Left lung (tissue), 10 donors: ENCODE data around the gene SPTBN5. TPM values are rescaled to one million over a fixed set of nuclear protein-coding genes. Genes with fewer than 3 reads are reported as not detected.

ENCODE experiments used
- ATAC-seq: fragments of 200-7000 bp; cut with Tn5 transposase; one replicate; pipeline ENCODE4 v1.9.1; 2020; ENCODE audit warnings: moderate library complexity
- DNase-seq, 4 donors: peaks; one replicate each; pipeline ENCODE4 v3.0.0-alpha.2; 2013 to 2020
- H3K27ac ChIP-seq, 2 donors: fragments of 200-600 bp; sonication (generic) in 1 of 2; one replicate each; pipeline versions ENCODE4 v1.5.0 to v1.8.0; 2020 to 2021
- H3K27me3 ChIP-seq, 2 donors: fragments of 200-600 bp; sonication (generic) in 1 of 2; one replicate each; pipeline versions ENCODE4 v1.5.0 to v1.8.0; 2020 to 2021
- H3K36me3 ChIP-seq, 2 donors: fragments of 200-600 bp; sonication (generic) in 1 of 2; one replicate each; pipeline versions ENCODE4 v1.5.0 to v1.8.0; 2020 to 2021
- H3K4me1 ChIP-seq, 2 donors: fragments of 200-600 bp; one replicate each; pipeline ENCODE4 v1.8.0; 2021
- H3K4me3 ChIP-seq, 2 donors: fragments of 200-600 bp; sonication (generic) in 1 of 2; one replicate each; pipeline versions ENCODE4 v1.5.0 to v1.8.0; 2020 to 2021; ENCODE audit warnings: mild to moderate bottlenecking in 1 of 2
- H3K9me3 ChIP-seq, 2 donors: fragments of 200-600 bp; sonication (generic) in 1 of 2; one replicate each; pipeline versions ENCODE4 v1.5.0 to v1.8.0; 2020 to 2021
- intact Hi-C, 2 donors: fragments of 100-400 bp; cut with DNase I; formaldehyde crosslinking; loops; one replicate each; pipeline versions ENCODE4 v1.11.2 to v1.14.2; 2022
- polyA plus RNA-seq, 6 donors: library from polyadenylated mRNA; unstranded; fragments of 120-200 nt; gene quantifications; one replicate each; pipeline ENCODE4 v1.2.1, GENCODE V29; 2013; ENCODE audit not compliant: insufficient read length in 6 of 6
- total RNA-seq, 2 donors: library from RNA; stranded (reverse); fragmentation: NEBNext Ultra II Directional; extraction: Animal tissue kit (Norgen Biotek cat#: 25700); gene quantifications; one replicate each; pipeline ENCODE4 v1.2.1, GENCODE V29; 2021
- TF ChIP-seq, protein P1 (sequence below), 2 donors: fragments of 200-600 bp; sonication (generic) in 1 of 2; IDR thresholded peaks; one replicate each; pipeline versions ENCODE4 v1.5.0 to v1.8.0; 2021; ENCODE audit warnings: antibody characterized with exemption in 2 of 2
- donor health status: DM: no; HTN: yes; CAD: no.
- donor health status: DM: no; HTN: no; CAD: no.

The SPTBN5 gene
- total and polyA plus RNA-seq, 8 donors = 0.67 to 4.8 (median 1.3) TPM

- H3K9me3 ChIP-seq = no peaks in the 10 kb centered on the region
- H3K4me1 ChIP-seq = peaks cover 9 to 19% of the 10 kb centered on the region in 2 donors
- no peak overlapping the region for H3K4me3 ChIP-seq
- peaks cover 0 to 11% of the 10 kb centered on the region in 2 donors for H3K36me3 ChIP-seq
- H3K27me3 ChIP-seq = peaks cover 0 to 20% of the 10 kb centered on the region in 2 donors
- no peak for ATAC-seq
- H3K27ac ChIP-seq = no peak overlapping the region
- DNase-seq = no peak
- TF ChIP-seq, protein P1, sequence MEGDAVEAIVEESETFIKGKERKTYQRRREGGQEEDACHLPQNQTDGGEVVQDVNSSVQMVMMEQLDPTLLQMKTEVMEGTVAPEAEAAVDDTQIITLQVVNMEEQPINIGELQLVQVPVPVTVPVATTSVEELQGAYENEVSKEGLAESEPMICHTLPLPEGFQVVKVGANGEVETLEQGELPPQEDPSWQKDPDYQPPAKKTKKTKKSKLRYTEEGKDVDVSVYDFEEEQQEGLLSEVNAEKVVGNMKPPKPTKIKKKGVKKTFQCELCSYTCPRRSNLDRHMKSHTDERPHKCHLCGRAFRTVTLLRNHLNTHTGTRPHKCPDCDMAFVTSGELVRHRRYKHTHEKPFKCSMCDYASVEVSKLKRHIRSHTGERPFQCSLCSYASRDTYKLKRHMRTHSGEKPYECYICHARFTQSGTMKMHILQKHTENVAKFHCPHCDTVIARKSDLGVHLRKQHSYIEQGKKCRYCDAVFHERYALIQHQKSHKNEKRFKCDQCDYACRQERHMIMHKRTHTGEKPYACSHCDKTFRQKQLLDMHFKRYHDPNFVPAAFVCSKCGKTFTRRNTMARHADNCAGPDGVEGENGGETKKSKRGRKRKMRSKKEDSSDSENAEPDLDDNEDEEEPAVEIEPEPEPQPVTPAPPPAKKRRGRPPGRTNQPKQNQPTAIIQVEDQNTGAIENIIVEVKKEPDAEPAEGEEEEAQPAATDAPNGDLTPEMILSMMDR (IDR thresholded peaks at IDR 0.05) = no peak
- intact Hi-C loops = no loop called here
Observed at GRCh38 chr15:41884458-41884857, 9.4 kb downstream of the SPTBN5 start.

DNA sequence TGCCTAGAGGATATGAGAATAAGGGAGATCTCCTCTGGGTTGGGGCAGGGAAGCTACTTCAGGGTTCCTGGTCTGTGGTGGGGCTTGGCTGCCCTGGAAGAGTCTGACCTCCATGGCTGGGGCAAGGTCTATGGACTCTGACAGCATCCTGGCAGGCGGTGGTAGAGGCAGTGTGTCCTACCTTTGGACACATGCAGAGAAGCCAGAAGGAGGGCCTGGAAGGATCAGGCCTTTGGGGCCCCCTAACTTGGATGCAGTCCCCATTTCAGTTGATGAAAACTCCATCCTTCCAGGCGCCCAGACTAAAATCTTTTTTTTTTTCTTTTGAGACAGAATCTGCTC lies 10.4 kb downstream of the SPTBN5 start:
- Histone ChIP-seq H3K27me3 (peaks cover 0 to 20% of the 10 kb centered on the region in 2 donors), H3K4me3 (no peak overlapping the region), H3K27ac (no peak overlapping the region), H3K9me3 (no peaks in the 10 kb centered on the region), H3K36me3 (peaks cover 0 to 11% of the 10 kb centered on the region in 2 donors), H3K4me1 (peaks cover 9 to 15% of the 10 kb centered on the region in 2 donors)
- DNase-seq (no peak), ATAC-seq (no peak)
- TF ChIP-seq, protein P1 (IDR thresholded peaks at IDR 0.05) = no peak
- intact Hi-C loops = no loop called here

- peak in 1 of 4 donors; percentile 60 for DNase-seq
- Histone ChIP-seq H3K27me3 (peaks cover 0 to 20% of the 10 kb centered on the region in 2 donors), H3K9me3 (no peaks in the 10 kb centered on the region), H3K36me3 (peaks cover 0 to 11% of the 10 kb centered on the region in 2 donors), H3K4me1 (peaks cover 9 to 15% of the 10 kb centered on the region in 2 donors), H3K27ac (no peak overlapping the region), H3K4me3 (peak overlapping the region in 1 of 2 donors; percentile 13)
- peak; percentile 19 for ATAC-seq
- intact Hi-C loops = no loop called here
- TF ChIP-seq, protein P1 (IDR thresholded peaks at IDR 0.05) = no peak
Observed at GRCh38 chr15:41882689-41883483, 11.0 kb downstream of the SPTBN5 start.

DNA sequence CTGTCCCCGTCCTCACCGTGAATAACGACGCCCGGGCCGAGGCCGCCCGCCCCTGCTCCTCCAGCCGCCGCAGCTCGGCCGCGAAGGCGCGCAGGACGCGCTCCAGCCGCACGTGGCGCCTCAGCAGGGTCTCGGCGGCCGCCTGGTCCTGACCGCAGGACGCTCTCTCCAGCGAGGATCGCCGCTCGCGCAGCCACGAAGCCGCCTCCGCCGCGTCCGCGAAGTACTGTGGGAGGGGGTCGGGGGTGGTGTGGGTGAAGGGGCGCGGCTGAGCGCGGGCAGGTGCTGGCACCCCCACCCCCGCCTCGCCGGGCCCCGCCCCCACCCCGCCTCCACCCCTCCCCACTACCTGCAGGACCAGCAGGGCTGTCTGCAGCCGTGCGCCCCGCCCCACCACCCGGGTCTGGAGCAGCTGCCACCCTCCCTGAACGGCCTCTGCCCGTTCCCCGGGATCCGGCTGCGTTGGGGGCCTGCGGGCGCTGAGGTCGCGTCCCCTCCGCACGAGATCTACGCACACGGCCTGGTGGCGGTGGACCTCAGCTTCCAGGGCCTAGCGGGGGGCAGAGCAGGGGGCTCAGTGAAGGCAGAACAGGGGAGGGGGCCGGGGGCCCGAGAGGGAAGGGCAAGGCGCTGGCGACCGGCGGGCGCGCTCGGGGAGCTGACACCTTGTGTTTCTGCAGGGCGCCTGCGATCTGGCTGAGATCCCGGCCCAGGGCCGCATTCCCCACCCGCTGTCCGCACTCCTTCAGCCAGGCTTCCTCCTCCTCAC lies 11.7 kb downstream of the SPTBN5 start:
- peaks cover 0 to 11% of the 10 kb centered on the region in 2 donors for H3K36me3 ChIP-seq
- no peak overlapping the region for H3K27ac ChIP-seq
- H3K4me1 ChIP-seq = peaks cover 9 to 15% of the 10 kb centered on the region in 2 donors
- TF ChIP-seq, protein P1 (IDR thresholded peaks at IDR 0.05) = no peak
- DNase-seq (peak in 2 of 4 donors; percentile 39 to 82), ATAC-seq (peak; percentile 73)
- intact Hi-C loops = no loop called here
- H3K9me3 ChIP-seq = no peaks in the 10 kb centered on the region
- peak overlapping the region in 1 of 2 donors; percentile 13 for H3K4me3 ChIP-seq
- peaks cover 0 to 20% of the 10 kb centered on the region in 2 donors for H3K27me3 ChIP-seq

- H3K36me3 ChIP-seq = peaks cover 0 to 11% of the 10 kb centered on the region in 2 donors
- H3K27ac ChIP-seq = no peak overlapping the region
- no peaks in the 10 kb centered on the region for H3K9me3 ChIP-seq
- intact Hi-C loops = no loop called here
- H3K4me1 ChIP-seq = peaks cover 9 to 15% of the 10 kb centered on the region in 2 donors
- H3K4me3 ChIP-seq = no peak overlapping the region
- H3K27me3 ChIP-seq = peaks cover 0 to 20% of the 10 kb centered on the region in 2 donors
- TF ChIP-seq, protein P1 (IDR thresholded peaks at IDR 0.05) = no peak
- DNase-seq (no peak), ATAC-seq (no peak)
Observed at GRCh38 chr15:41881550-41881919, 12.3 kb downstream of the SPTBN5 start.
